HG03558 (cell line): ENCODE results near the gene NOL9.

Experiments used
- ATAC-seq: cut with Tn5 transposase; IDR thresholded peaks from one replicate; pipeline ENCODE4 v1.9.1; 2021; ENCODE audit warnings: moderate number of reproducible peaks; ENCODE audit not compliant: unreplicated experiment; ENCODE audit errors: extremely low read depth

The NOL9 gene

DNA sequence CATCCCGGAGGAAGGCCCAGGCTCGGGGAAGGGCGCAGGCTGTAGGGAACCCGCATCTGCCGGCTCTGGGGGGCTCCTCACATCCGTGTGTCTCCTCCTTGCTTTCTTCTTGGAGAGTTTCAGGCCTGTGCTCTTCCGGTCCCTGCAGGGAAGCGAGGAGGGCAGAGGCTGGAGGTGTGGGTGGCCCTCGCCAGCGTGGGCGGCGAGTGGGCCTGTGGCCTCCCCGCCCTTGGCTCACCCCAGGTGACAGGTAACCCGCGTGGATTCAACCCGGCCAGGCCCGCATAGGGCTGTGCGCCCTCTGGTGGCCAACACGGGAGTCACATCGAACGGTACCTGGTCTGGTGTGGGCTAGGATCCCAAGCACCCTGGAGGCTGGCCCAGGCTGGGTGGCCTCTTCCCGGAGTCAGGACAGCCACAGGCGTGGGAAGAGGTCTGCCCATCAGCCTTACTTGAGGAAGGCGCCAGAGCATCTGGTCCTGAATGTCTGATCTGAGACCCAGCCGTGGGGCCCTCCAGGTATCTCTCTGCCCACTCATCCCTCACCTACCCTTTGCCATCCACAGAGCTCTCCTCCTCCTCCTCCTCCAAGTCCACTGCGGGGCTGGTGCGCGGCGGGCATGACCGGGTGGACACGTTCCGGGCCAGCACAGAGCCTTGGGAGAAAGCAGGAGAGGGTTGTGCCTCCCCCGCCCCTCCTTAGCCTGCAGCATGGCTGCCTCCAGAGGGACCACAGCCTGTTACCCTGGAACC is 78.8 kb downstream of the NOL9 start:
- no peak for ATAC-seq

DNA sequence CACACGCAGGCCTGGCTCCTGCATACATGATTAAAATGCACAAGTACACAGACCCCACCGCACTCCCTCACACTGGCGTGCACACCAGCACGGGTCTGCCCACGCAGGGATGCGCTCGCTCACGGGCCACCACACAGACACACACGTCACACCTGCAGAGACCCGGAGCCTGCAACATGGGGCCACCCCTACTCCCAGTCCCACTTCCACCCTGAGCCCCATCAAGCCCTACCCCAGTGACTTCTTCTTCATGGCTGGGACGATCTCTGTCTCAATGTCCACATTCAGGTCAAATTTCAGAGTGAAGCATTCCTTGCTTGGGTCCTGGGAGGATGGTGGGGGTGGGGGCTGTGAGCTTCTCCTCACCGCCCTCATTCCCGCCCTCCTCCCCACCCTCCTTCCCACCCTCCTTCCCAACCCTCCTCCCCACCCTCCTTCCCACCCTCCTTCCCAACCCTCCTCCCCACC is 79.5 kb downstream of the NOL9 start:
- ATAC-seq = no peak

DNA sequence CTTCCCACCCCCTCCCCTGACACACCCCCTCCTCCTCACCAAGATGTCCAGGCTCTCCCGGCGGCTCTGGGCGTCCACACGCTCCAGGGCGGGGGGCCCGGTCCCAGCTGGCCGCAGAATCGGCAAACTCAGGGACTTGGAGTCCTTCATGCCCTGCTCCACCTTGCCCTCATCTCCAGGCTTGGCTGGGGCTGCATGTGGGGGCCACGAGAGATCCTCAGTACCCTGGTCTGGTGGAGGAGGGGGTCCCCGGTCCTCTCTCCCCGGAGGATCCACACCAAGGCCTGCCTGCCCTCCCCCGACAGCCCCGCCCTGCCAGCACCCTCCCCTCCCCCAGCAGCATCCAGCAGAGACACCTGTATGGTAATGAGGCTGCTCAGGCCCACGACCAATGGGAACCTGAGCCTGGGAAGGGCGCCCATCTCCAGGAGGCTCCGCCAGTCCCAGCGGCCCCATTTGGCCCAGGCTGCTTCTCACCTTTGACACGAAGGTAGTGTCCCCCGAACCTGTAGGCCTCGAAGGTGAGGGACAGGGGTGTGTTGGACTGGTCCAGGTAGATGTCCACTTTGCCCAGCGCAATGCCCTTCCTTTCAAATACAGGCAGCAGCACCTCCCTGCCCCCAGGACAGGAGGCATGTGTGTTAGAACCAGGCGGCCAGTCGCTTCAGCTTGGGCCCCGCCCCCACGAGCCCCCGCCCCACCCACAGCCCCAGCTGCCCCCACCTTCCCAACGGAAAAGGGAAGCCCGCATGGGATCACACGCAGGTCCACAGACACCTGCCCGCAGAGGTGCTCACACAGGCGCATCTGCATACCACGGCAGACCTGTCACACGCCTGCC is 80.1 kb downstream of the NOL9 start:
- no peak for ATAC-seq

DNA sequence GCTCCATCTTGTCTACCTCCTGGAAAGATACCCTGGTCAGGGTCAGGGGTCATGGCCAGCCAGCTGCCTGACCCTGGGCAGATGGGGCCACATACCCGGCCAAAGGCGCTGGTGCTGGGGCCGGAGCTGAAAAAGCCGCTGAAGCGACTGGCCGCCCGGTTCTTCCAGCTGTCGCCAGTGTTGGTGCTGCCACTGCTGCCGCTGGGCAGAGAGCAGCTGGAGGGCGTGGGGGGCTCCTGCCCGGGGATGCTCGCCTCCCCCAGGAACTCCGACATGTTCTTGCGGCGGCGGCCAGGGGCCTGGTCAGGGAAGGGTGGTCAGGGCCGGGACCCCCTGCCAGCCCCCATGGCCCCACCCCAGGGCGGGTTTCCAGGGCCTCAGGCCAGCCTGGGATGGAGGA is 81.2 kb downstream of the NOL9 start:
- ATAC-seq = no peak

DNA sequence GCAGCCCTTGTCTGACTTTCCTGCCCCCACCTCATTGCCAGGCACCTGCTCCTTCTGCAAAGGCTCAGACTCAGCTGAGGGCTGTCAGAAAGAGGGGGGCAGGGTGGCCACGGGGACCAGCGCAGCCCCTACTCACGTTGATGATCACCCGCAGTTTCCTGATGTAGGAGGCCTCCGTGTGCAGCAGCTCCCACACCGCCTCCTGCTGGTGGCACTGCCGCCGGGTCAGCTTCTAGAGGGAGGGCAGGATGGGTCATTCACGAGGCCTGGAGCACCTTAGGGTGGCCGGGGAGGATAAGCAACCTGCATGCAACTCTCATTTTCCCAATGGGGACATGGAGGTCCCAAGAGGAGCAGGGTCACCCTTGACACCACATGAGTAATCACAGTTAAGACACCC is 81.9 kb downstream of the NOL9 start:
- no peak for ATAC-seq

DNA sequence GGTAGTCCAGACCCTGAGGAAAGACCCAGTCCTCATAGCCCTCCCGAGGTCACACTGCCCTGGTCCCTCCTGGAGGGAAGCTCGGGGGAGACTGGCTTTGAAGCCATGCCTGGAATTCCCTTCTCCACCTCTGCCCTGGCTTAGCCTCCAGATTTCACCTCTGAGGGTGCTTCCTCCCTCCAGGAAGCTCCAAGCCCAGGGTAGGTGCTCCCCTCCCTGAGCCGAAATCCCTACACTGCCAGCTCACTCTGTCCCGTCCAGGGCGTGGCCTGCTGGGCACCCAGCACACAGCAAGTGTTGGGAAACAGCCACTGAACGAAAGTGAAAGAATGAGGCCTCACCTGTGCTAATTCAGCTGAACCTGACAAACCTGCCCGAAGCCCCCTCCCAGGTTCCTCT is 82.3 kb downstream of the NOL9 start:
- no peak for ATAC-seq
